Measurements from ENCODE around the gene RAB3GAP2.
"Not testable (repeated sequence)": the region's sequence is repeated elsewhere in the genome, so short reads cannot be mapped to it uniquely, and the experiment has no call there.

The RAB3GAP2 gene

GRCh38 chr1:220255204-220255603 is 17.0 kb downstream of the RAB3GAP2 start:
- H3K9ac ChIP-seq (ENCODE audit: low read length): no peak overlapping the region
- no peak overlapping the region for H3K27ac ChIP-seq (ENCODE audit: low read depth, low read length)
- no peaks in the 10 kb centered on the region for H3K9me3 ChIP-seq (ENCODE audit: low read length)
- H3K27me3 ChIP-seq (ENCODE audit: control insufficient read depth in 1 of 2, insufficient read depth in 2 of 2, low read length in 2 of 2): no peaks in the 10 kb centered on the region
- H3K36me3 ChIP-seq (ENCODE audit: insufficient read depth, low read length): peaks cover 9% of the 10 kb centered on the region
- H3K4me3 ChIP-seq (ENCODE audit: low read depth in 1 of 2, low read length in 2 of 2): no peak overlapping the region
- H3K4me1 ChIP-seq (ENCODE audit: insufficient read depth, low read length): no peaks in the 10 kb centered on the region

- H3K27me3 ChIP-seq (ENCODE audit: control insufficient read depth in 1 of 2, insufficient read depth in 2 of 2, low read length in 2 of 2); H3K36me3 ChIP-seq (ENCODE audit: insufficient read depth, low read length); H3K4me1 ChIP-seq (ENCODE audit: insufficient read depth, low read length); H3K9ac ChIP-seq (ENCODE audit: low read length); H3K9me3 ChIP-seq (ENCODE audit: low read length); H3K27ac ChIP-seq (ENCODE audit: low read depth, low read length); H3K4me3 ChIP-seq (ENCODE audit: low read depth in 1 of 2, low read length in 2 of 2): not testable (repeated sequence)
Observed at GRCh38 chr1:220253290-220253689, 19.0 kb downstream of the RAB3GAP2 start.

GRCh38 chr1:220251272-220251671 is 21.0 kb downstream of the RAB3GAP2 start:
- H3K36me3 ChIP-seq (ENCODE audit: insufficient read depth, low read length): peaks cover 9% of the 10 kb centered on the region
- H3K4me1 ChIP-seq (ENCODE audit: insufficient read depth, low read length): no peaks in the 10 kb centered on the region
- H3K27ac ChIP-seq (ENCODE audit: low read depth, low read length): no peak overlapping the region
- no peak overlapping the region for H3K4me3 ChIP-seq (ENCODE audit: low read depth in 1 of 2, low read length in 2 of 2)
- H3K9ac ChIP-seq (ENCODE audit: low read length): no peak overlapping the region
- no peaks in the 10 kb centered on the region for H3K27me3 ChIP-seq (ENCODE audit: control insufficient read depth in 1 of 2, insufficient read depth in 2 of 2, low read length in 2 of 2)
- no peaks in the 10 kb centered on the region for H3K9me3 ChIP-seq (ENCODE audit: low read length)

- no peak overlapping the region for H3K4me3 ChIP-seq (ENCODE audit: low read depth in 1 of 2, low read length in 2 of 2)
- H3K4me1 ChIP-seq (ENCODE audit: insufficient read depth, low read length): no peaks in the 10 kb centered on the region
Observed at GRCh38 chr1:220250681-220251080, 21.6 kb downstream of the RAB3GAP2 start.

GRCh38 chr1:220249522-220249921 is 22.7 kb downstream of the RAB3GAP2 start:
- Histone ChIP-seq H3K36me3 (ENCODE audit: insufficient read depth, low read length) (peaks cover 9% of the 10 kb centered on the region), H3K9ac (ENCODE audit: low read length) (no peak overlapping the region), H3K4me3 (ENCODE audit: low read depth in 1 of 2, low read length in 2 of 2) (no peak overlapping the region), H3K27me3 (ENCODE audit: control insufficient read depth in 1 of 2, insufficient read depth in 2 of 2, low read length in 2 of 2) (no peaks in the 10 kb centered on the region), H3K4me1 (ENCODE audit: insufficient read depth, low read length) (no peaks in the 10 kb centered on the region), H3K27ac (ENCODE audit: low read depth, low read length) (no peak overlapping the region), H3K9me3 (ENCODE audit: low read length) (no peaks in the 10 kb centered on the region)

More at GRCh38 chr1:220250681-220251080, 21.6 kb downstream of the RAB3GAP2 start:
- Histone ChIP-seq H3K27me3 (ENCODE audit: control insufficient read depth in 1 of 2, insufficient read depth in 2 of 2, low read length in 2 of 2) (no peaks in the 10 kb centered on the region), H3K27ac (ENCODE audit: low read depth, low read length) (no peak overlapping the region), H3K9me3 (ENCODE audit: low read length) (no peaks in the 10 kb centered on the region), H3K36me3 (ENCODE audit: insufficient read depth, low read length) (peaks cover 9% of the 10 kb centered on the region), H3K9ac (ENCODE audit: low read length) (no peak overlapping the region)

GRCh38 chr1:220248715-220249265 is 23.5 kb downstream of the RAB3GAP2 start:
- H3K4me1 ChIP-seq (ENCODE audit: insufficient read depth, low read length); H3K9ac ChIP-seq (ENCODE audit: low read length); H3K36me3 ChIP-seq (ENCODE audit: insufficient read depth, low read length); H3K4me3 ChIP-seq (ENCODE audit: low read depth in 1 of 2, low read length in 2 of 2); H3K9me3 ChIP-seq (ENCODE audit: low read length); H3K27ac ChIP-seq (ENCODE audit: low read depth, low read length); H3K27me3 ChIP-seq (ENCODE audit: control insufficient read depth in 1 of 2, insufficient read depth in 2 of 2, low read length in 2 of 2): not testable (repeated sequence)

GRCh38 chr1:220245900-220246299 is 26.4 kb downstream of the RAB3GAP2 start:
- H3K27ac ChIP-seq (ENCODE audit: low read depth, low read length); H3K4me1 ChIP-seq (ENCODE audit: insufficient read depth, low read length); H3K4me3 ChIP-seq (ENCODE audit: low read depth in 1 of 2, low read length in 2 of 2); H3K27me3 ChIP-seq (ENCODE audit: control insufficient read depth in 1 of 2, insufficient read depth in 2 of 2, low read length in 2 of 2); H3K9me3 ChIP-seq (ENCODE audit: low read length); H3K36me3 ChIP-seq (ENCODE audit: insufficient read depth, low read length); H3K9ac ChIP-seq (ENCODE audit: low read length): not testable (repeated sequence)

GRCh38 chr1:220243947-220244346 is 28.3 kb downstream of the RAB3GAP2 start:
- no peaks in the 10 kb centered on the region for H3K4me1 ChIP-seq (ENCODE audit: insufficient read depth, low read length)
- H3K27me3 ChIP-seq (ENCODE audit: control insufficient read depth in 1 of 2, insufficient read depth in 2 of 2, low read length in 2 of 2): no peaks in the 10 kb centered on the region
- H3K4me3 ChIP-seq (ENCODE audit: low read depth in 1 of 2, low read length in 2 of 2): no peak overlapping the region

GRCh38 chr1:220241072-220241663 is 31.1 kb downstream of the RAB3GAP2 start:
- H3K36me3 ChIP-seq (ENCODE audit: insufficient read depth, low read length): no peaks in the 10 kb centered on the region
- no peaks in the 10 kb centered on the region for H3K9me3 ChIP-seq (ENCODE audit: low read length)
- H3K4me1 ChIP-seq (ENCODE audit: insufficient read depth, low read length): no peaks in the 10 kb centered on the region
- H3K27ac ChIP-seq (ENCODE audit: low read depth, low read length): no peak overlapping the region
- H3K9ac ChIP-seq (ENCODE audit: low read length): no peak overlapping the region
- H3K27me3 ChIP-seq (ENCODE audit: control insufficient read depth in 1 of 2, insufficient read depth in 2 of 2, low read length in 2 of 2): no peaks in the 10 kb centered on the region
- no peak overlapping the region for H3K4me3 ChIP-seq (ENCODE audit: low read depth in 1 of 2, low read length in 2 of 2)

More at GRCh38 chr1:220243947-220244346, 28.3 kb downstream of the RAB3GAP2 start:
- Histone ChIP-seq H3K36me3 (ENCODE audit: insufficient read depth, low read length) (no peaks in the 10 kb centered on the region), H3K9ac (ENCODE audit: low read length) (no peak overlapping the region), H3K27ac (ENCODE audit: low read depth, low read length) (no peak overlapping the region), H3K9me3 (ENCODE audit: low read length) (no peaks in the 10 kb centered on the region)

GRCh38 chr1:220239966-220240365 is 32.3 kb downstream of the RAB3GAP2 start:
- no peaks in the 10 kb centered on the region for H3K4me1 ChIP-seq (ENCODE audit: insufficient read depth, low read length)
- H3K4me3 ChIP-seq (ENCODE audit: low read depth in 1 of 2, low read length in 2 of 2): no peak overlapping the region
- no peaks in the 10 kb centered on the region for H3K9me3 ChIP-seq (ENCODE audit: low read length)
- no peaks in the 10 kb centered on the region for H3K36me3 ChIP-seq (ENCODE audit: insufficient read depth, low read length)
- H3K27ac ChIP-seq (ENCODE audit: low read depth, low read length): no peak overlapping the region
- H3K27me3 ChIP-seq (ENCODE audit: control insufficient read depth in 1 of 2, insufficient read depth in 2 of 2, low read length in 2 of 2): no peaks in the 10 kb centered on the region
- no peak overlapping the region for H3K9ac ChIP-seq (ENCODE audit: low read length)

GRCh38 chr1:220239213-220239612 is 33.0 kb downstream of the RAB3GAP2 start:
- Histone ChIP-seq H3K9me3 (ENCODE audit: low read length) (no peaks in the 10 kb centered on the region), H3K4me1 (ENCODE audit: insufficient read depth, low read length) (no peaks in the 10 kb centered on the region), H3K27ac (ENCODE audit: low read depth, low read length) (no peak overlapping the region), H3K27me3 (ENCODE audit: control insufficient read depth in 1 of 2, insufficient read depth in 2 of 2, low read length in 2 of 2) (no peaks in the 10 kb centered on the region), H3K4me3 (ENCODE audit: low read depth in 1 of 2, low read length in 2 of 2) (no peak overlapping the region), H3K9ac (ENCODE audit: low read length) (no peak overlapping the region), H3K36me3 (ENCODE audit: insufficient read depth, low read length) (no peaks in the 10 kb centered on the region)

- H3K4me3 ChIP-seq (ENCODE audit: low read depth in 1 of 2, low read length in 2 of 2); H3K36me3 ChIP-seq (ENCODE audit: insufficient read depth, low read length); H3K27ac ChIP-seq (ENCODE audit: low read depth, low read length); H3K27me3 ChIP-seq (ENCODE audit: control insufficient read depth in 1 of 2, insufficient read depth in 2 of 2, low read length in 2 of 2); H3K9ac ChIP-seq (ENCODE audit: low read length); H3K4me1 ChIP-seq (ENCODE audit: insufficient read depth, low read length); H3K9me3 ChIP-seq (ENCODE audit: low read length): not testable (repeated sequence)
Observed at GRCh38 chr1:220236278-220236677, 36.0 kb downstream of the RAB3GAP2 start.
